HepG2 (cell line): Measurements from ENCODE around the gene PRKG1. TPM values are rescaled to one million over a fixed set of nuclear protein-coding genes. Genes with fewer than 3 reads are reported as not detected.

ENCODE experiments used
- ATAC-seq: fragments of 200-7000 bp; cut with Tn5 transposase; 3 replicates; pipeline ENCODE4 v1.9.1; 2020; ENCODE audit warnings: mild to moderate bottlenecking, moderate library complexity
- BruUV-seq: library from RNA; stranded (reverse); fragments of 400-500 nt; replicated peaks from 2 replicates; lab custom pipeline; 2021; lab: Mats Ljungman, UMichigan
- CTCF ChIA-PET: fragments of 300-600 bp; formaldehyde crosslinking; extraction: SDS; loops from one replicate; lab custom pipeline; 2021; ENCODE audit warnings: low total read pairs, inconsistent platforms, low intra/inter-chr PET ratio; lab: Yijun Ruan, JAX
- POLR2A ChIA-PET: fragments of 350-600 bp; sonication (Branson Sonifier 250); formaldehyde crosslinking; loops from one replicate; lab custom pipeline; 2020; ENCODE audit warnings: antibody characterized with exemption, inconsistent platforms; lab: Yijun Ruan, JAX
- DNase-seq: peaks from one replicate; pipeline ENCODE4 v3.0.0-alpha.2; 2015; ENCODE audit warnings: low spot score
- FAIRE-seq: peaks from 3 replicates; lab custom pipeline; 2011; peaks lifted over from hg19 to GRCh38; lab: Jason Lieb, UNC
- H2AFZ ChIP-seq: one replicate; pipeline ENCODE4 v1.6.1; 2011; ENCODE audit warnings: low read length, inconsistent platforms
- H3K27ac ChIP-seq: fragments of 300-600 bp; 3 replicates; pipeline ENCODE4 v1.8.0; 2011; ENCODE audit warnings: mixed run types, mild to moderate bottlenecking, mixed read lengths, low read length, inconsistent platforms; ENCODE audit not compliant: insufficient read depth; ENCODE audit errors: extremely low read length
- H3K27me3 ChIP-seq, 2 experiments: fragments of 200-600 bp in 1 of 2; 2 replicates in 1 of 2; 3 replicates in 1 of 2; pipeline versions ENCODE4 v1.6.0 to v1.8.0; 2011; ENCODE audit warnings: low read length in 2 of 2, mild to moderate bottlenecking in 2 of 2, moderate library complexity in 2 of 2, inconsistent platforms in 1 of 2; ENCODE audit not compliant: insufficient read depth in 2 of 2, control insufficient read depth in 1 of 2
- H3K36me3 ChIP-seq, 2 experiments: fragments of 200-600 bp in 1 of 2; replicated peaks in 1 of 2; 2 replicates in 1 of 2; 3 replicates in 1 of 2; pipeline versions ENCODE4 v1.5.1 to v1.8.0; 2011; ENCODE audit warnings: low read length in 2 of 2, inconsistent platforms in 1 of 2; ENCODE audit not compliant: insufficient read depth in 2 of 2, control insufficient read depth in 1 of 2
- H3K4me1 ChIP-seq: 2 replicates; pipeline ENCODE4 v1.5.1; 2012; ENCODE audit warnings: low read length, inconsistent platforms; ENCODE audit not compliant: insufficient read depth
- H3K4me2 ChIP-seq: 2 replicates; pipeline ENCODE4 v1.6.0; 2011; ENCODE audit warnings: low read depth, low read length, inconsistent platforms
- H3K4me3 ChIP-seq, 3 experiments: fragments of 200-600 bp in 1 of 3; sonication (generic), shearing (Covaris generic) in 1 of 3; replicated peaks in 1 of 3; 2 replicates each; pipeline ENCODE4 v1.5.1; 2011 to 2016; ENCODE audit warnings: low read length in 3 of 3, inconsistent platforms in 2 of 3, low read depth in 2 of 3, mild to moderate bottlenecking in 2 of 3, control low read depth in 1 of 3, mixed read lengths in 1 of 3; ENCODE audit not compliant: insufficient read depth in 1 of 3
- H3K79me2 ChIP-seq: one replicate; pipeline ENCODE4 v1.6.1; 2011; ENCODE audit warnings: low read length, inconsistent platforms; ENCODE audit not compliant: insufficient read depth
- H3K9ac ChIP-seq: 2 replicates; pipeline ENCODE4 v1.6.0; 2011; ENCODE audit warnings: mild to moderate bottlenecking, low read depth, low read length, inconsistent platforms; ENCODE audit not compliant: insufficient read depth
- H3K9me3 ChIP-seq: 2 replicates; pipeline ENCODE4 v1.5.1; 2012; ENCODE audit warnings: mild to moderate bottlenecking, low read length
- H4K20me1 ChIP-seq: 2 replicates; pipeline ENCODE4 v1.6.0; 2011; ENCODE audit warnings: inconsistent platforms, mild to moderate bottlenecking, low read length, moderate library complexity; ENCODE audit not compliant: insufficient read depth
- SMYD3 ChIP-seq: sonication (generic); formaldehyde crosslinking; IDR thresholded peaks from 2 replicates; pipeline ENCODE4 v1.8.1; 2023; ENCODE audit warnings: mild to moderate bottlenecking, missing genetic modification reagents
- ZNF282 ChIP-seq: fragments of 450-650 bp; IDR thresholded peaks from 2 replicates; pipeline ENCODE4 v1.6.1; 2018; ENCODE audit not compliant: partially characterized antibody
- ZNF33B ChIP-seq: sonication (generic); formaldehyde crosslinking; IDR thresholded peaks from 2 replicates; pipeline ENCODE4 v1.5.1; 2020; ENCODE audit warnings: mild to moderate bottlenecking, missing genetic modification reagents
- WGBS: methylation state at CpG from one replicate; pipeline ENCODE4 v1.1.6; 2017; ENCODE audit warnings: low lambda C conversion rate; 5-methylcytosine and 5-hydroxymethylcytosine counted together
- in situ Hi-C: cut with HindIII; loops from 2 replicates; pipeline ENCODE4 v1.10.0; 2017; ENCODE audit warnings: low pct_unique_long_range_greater_than_20kb; ENCODE audit not compliant: extremely low pct_ligation_motif_present
- intact Hi-C: fragments of 100-400 bp; cut with micrococcal nuclease; formaldehyde crosslinking; loops from one replicate; pipeline ENCODE4 v1.10.0; 2022; ENCODE audit not compliant: unreplicated experiment
- polyA plus RNA-seq, 8 experiments: library from polyadenylated mRNA; depleted of rRNA in 3 of 8; stranded (reverse) in 7 of 8; unstranded in 1 of 8; fragments of >200 nt; fragmentation: Illumina TruSeq in 4 of 8; extraction: Trizol in 4 of 8; gene quantifications; 2 replicates each; pipeline versions ENCODE4 v1.2.1 to v1.2.3, GENCODE V29; 2011 to 2016; ENCODE audit warnings: low read depth in 4 of 8, missing spikeins in 1 of 8, mixed read lengths in 1 of 8; ENCODE audit not compliant: insufficient read depth in 1 of 8
- total RNA-seq, 5 experiments: library from RNA; depleted of rRNA; stranded (reverse); fragments of >200 nt; fragmentation: Illumina TruSeq; extraction: Trizol; gene quantifications; 2 replicates each; pipeline ENCODE4 v1.2.3, GENCODE V29; 2016; ENCODE audit warnings: low read depth in 1 of 5
- TF ChIP-seq, protein P1 (sequence below): sonication (generic); formaldehyde crosslinking; conservative IDR thresholded peaks from 2 replicates; pipeline ENCODE4 v1.4.0; 2020; ENCODE audit warnings: mild to moderate bottlenecking, missing genetic modification reagents, moderate library complexity
- TF ChIP-seq, protein P2 (sequence below): sonication (generic); formaldehyde crosslinking; IDR thresholded peaks from 2 replicates; pipeline ENCODE4 v1.5.0; 2020; ENCODE audit warnings: mild to moderate bottlenecking, missing genetic modification reagents, moderate library complexity
- TF ChIP-seq, protein P3 (sequence below): sonication (generic); formaldehyde crosslinking; IDR thresholded peaks from 2 replicates; pipeline ENCODE4 v1.4.0; 2020; ENCODE audit warnings: mild to moderate bottlenecking, missing genetic modification reagents
- TF ChIP-seq, protein P4 (sequence below): sonication (generic); formaldehyde crosslinking; conservative IDR thresholded peaks from 2 replicates; pipeline ENCODE4 v1.5.0; 2020; ENCODE audit warnings: missing genetic modification reagents

Gene PRKG1
- total and polyA plus RNA-seq, 2 of the 13 experiments (the other 11 are each of a cell fraction or from before 2014, with no cell fraction given), result 0.01 TPM; not detected in 1

DNA sequence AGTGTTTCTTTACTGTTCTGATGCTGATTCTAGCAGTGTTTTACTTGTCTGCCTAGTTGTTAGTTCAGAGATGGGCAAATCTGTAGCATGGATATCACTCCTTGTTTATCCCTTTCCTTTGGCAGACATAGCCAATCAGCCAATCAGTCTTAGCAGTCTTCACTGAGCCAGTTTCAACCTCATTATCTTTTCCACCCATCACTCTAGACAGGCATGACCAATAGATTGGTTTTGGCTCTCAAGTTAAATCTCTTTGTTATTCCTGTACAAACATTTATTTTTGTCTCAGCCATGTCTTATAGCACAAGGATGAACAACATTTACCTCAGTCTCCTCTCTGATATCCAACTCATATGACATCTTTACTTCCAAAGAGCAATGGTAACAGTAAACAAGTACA is 109.5 kb downstream of the PRKG1 start (continued):
- TF ChIP-seq, protein P1, sequence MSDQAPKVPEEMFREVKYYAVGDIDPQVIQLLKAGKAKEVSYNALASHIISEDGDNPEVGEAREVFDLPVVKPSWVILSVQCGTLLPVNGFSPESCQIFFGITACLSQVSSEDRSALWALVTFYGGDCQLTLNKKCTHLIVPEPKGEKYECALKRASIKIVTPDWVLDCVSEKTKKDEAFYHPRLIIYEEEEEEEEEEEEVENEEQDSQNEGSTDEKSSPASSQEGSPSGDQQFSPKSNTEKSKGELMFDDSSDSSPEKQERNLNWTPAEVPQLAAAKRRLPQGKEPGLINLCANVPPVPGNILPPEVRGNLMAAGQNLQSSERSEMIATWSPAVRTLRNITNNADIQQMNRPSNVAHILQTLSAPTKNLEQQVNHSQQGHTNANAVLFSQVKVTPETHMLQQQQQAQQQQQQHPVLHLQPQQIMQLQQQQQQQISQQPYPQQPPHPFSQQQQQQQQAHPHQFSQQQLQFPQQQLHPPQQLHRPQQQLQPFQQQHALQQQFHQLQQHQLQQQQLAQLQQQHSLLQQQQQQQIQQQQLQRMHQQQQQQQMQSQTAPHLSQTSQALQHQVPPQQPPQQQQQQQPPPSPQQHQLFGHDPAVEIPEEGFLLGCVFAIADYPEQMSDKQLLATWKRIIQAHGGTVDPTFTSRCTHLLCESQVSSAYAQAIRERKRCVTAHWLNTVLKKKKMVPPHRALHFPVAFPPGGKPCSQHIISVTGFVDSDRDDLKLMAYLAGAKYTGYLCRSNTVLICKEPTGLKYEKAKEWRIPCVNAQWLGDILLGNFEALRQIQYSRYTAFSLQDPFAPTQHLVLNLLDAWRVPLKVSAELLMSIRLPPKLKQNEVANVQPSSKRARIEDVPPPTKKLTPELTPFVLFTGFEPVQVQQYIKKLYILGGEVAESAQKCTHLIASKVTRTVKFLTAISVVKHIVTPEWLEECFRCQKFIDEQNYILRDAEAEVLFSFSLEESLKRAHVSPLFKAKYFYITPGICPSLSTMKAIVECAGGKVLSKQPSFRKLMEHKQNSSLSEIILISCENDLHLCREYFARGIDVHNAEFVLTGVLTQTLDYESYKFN (CRISPR knock-in tag), result no peak
- TF ChIP-seq ZNF282, result no peak

DNA sequence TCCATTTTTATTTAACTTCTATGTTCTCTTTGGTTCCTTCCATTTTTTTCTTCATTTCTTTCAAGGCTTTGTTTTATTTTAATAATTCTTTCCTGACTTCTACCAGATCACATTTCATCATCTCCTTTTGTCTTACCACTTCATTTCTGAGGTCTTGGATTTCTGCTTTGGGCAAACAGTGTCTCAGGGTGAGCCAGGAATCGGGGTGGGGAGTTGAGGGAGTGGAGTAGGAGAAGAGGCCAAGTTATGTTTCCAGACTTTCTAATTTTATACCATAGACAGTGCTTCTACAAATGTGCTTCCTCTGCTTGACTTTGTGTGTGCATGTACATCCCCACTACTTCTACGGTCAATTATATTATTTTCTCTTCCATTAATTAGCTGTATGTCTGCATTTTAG is 112.1 kb downstream of the PRKG1 start:
- FAIRE-seq (no peak), DNase-seq (no peak), ATAC-seq (no peak)
- no peaks in the 10 kb centered on the region for H3K27me3 ChIP-seq
- in situ Hi-C loops (no loop called here), intact Hi-C loops (no loop called here)
- no peaks in the 10 kb centered on the region for H3K79me2 ChIP-seq
- no peaks in the 10 kb centered on the region for H3K36me3 ChIP-seq
- H3K9ac ChIP-seq, result no peak overlapping the region
- CTCF ChIA-PET, result no interaction called here
- POLR2A ChIA-PET, result no interaction called here
- no peak overlapping the region for H3K27ac ChIP-seq
- 3% methylated on average over 2 of the region's 2 CpGs for WGBS
- H2AFZ ChIP-seq, result no peak overlapping the region
- H3K9me3 ChIP-seq, result no peaks in the 10 kb centered on the region
- H4K20me1 ChIP-seq, result no peaks in the 10 kb centered on the region
- H3K4me3 ChIP-seq, result no peak overlapping the region
- BruUV-seq, result no TSS peak
- H3K4me1 ChIP-seq, result no peaks in the 10 kb centered on the region
- H3K4me2 ChIP-seq, result no peak overlapping the region
- TF ChIP-seq, protein P2, sequence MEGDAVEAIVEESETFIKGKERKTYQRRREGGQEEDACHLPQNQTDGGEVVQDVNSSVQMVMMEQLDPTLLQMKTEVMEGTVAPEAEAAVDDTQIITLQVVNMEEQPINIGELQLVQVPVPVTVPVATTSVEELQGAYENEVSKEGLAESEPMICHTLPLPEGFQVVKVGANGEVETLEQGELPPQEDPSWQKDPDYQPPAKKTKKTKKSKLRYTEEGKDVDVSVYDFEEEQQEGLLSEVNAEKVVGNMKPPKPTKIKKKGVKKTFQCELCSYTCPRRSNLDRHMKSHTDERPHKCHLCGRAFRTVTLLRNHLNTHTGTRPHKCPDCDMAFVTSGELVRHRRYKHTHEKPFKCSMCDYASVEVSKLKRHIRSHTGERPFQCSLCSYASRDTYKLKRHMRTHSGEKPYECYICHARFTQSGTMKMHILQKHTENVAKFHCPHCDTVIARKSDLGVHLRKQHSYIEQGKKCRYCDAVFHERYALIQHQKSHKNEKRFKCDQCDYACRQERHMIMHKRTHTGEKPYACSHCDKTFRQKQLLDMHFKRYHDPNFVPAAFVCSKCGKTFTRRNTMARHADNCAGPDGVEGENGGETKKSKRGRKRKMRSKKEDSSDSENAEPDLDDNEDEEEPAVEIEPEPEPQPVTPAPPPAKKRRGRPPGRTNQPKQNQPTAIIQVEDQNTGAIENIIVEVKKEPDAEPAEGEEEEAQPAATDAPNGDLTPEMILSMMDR (CRISPR knock-in tag), result no peak
- TF ChIP-seq, protein P3, sequence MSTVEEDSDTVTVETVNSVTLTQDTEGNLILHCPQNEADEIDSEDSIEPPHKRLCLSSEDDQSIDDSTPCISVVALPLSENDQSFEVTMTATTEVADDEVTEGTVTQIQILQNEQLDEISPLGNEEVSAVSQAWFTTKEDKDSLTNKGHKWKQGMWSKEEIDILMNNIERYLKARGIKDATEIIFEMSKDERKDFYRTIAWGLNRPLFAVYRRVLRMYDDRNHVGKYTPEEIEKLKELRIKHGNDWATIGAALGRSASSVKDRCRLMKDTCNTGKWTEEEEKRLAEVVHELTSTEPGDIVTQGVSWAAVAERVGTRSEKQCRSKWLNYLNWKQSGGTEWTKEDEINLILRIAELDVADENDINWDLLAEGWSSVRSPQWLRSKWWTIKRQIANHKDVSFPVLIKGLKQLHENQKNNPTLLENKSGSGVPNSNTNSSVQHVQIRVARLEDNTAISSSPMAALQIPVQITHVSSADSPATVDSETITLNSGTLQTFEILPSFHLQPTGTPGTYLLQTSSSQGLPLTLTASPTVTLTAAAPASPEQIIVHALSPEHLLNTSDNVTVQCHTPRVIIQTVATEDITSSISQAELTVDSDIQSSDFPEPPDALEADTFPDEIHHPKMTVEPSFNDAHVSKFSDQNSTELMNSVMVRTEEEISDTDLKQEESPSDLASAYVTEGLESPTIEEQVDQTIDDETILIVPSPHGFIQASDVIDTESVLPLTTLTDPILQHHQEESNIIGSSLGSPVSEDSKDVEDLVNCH, result no peak
- TF ChIP-seq SMYD3 (CRISPR knock-in tag) (no peak), ZNF33B (CRISPR knock-in tag) (no peak)
- TF ChIP-seq, protein P4, sequence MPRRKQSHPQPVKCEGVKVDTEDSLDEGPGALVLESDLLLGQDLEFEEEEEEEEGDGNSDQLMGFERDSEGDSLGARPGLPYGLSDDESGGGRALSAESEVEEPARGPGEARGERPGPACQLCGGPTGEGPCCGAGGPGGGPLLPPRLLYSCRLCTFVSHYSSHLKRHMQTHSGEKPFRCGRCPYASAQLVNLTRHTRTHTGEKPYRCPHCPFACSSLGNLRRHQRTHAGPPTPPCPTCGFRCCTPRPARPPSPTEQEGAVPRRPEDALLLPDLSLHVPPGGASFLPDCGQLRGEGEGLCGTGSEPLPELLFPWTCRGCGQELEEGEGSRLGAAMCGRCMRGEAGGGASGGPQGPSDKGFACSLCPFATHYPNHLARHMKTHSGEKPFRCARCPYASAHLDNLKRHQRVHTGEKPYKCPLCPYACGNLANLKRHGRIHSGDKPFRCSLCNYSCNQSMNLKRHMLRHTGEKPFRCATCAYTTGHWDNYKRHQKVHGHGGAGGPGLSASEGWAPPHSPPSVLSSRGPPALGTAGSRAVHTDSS (CRISPR knock-in tag), result no peak
